Body of pancreas (tissue), 4 donors: ENCODE data around the gene AKT1.

Source experiments
- CTCF ChIP-seq, 7 experiments: fragments of 450-650 bp in 4 of 7; fragments of 200-600 bp in 3 of 7; sonication (generic) in 3 of 7; IDR thresholded peaks; one replicate each; pipeline ENCODE4 v1.5.1; 2016 to 2019; ENCODE audit warnings: antibody characterized with exemption in 7 of 7
- POLR2A ChIP-seq, 3 donors: fragments of 450-650 bp; IDR thresholded peaks; one replicate each; pipeline ENCODE4 v1.6.1; 2016; ENCODE audit warnings: antibody characterized with exemption in 3 of 3, mild to moderate bottlenecking in 2 of 3

- TF ChIP-seq POLR2A (IDR thresholded peaks at IDR 0.05) (no peak), CTCF (IDR thresholded peaks at IDR 0.05) (no peak)
Measured at GRCh38 chr14:104747876-104748275, 47.7 kb downstream of the AKT1 start.
